GM19043 (cell line): ENCODE results near the gene GRHL1.
"Not testable (repeated sequence)": the region's sequence is repeated elsewhere in the genome, so short reads cannot be mapped to it uniquely, and the experiment has no call there.

Experiments
- ATAC-seq: cut with Tn5 transposase; IDR thresholded peaks from one replicate; pipeline ENCODE4 v1.9.1; 2021; ENCODE audit warnings: low read depth; ENCODE audit not compliant: unreplicated experiment

Gene GRHL1

GRCh38 chr2:10007921-10008808 lies 56.7 kb downstream of the GRHL1 start:
- ATAC-seq = no peak

- no peak for ATAC-seq
Observed at GRCh38 chr2:10008809-10009176, 57.3 kb downstream of the GRHL1 start.

DNA sequence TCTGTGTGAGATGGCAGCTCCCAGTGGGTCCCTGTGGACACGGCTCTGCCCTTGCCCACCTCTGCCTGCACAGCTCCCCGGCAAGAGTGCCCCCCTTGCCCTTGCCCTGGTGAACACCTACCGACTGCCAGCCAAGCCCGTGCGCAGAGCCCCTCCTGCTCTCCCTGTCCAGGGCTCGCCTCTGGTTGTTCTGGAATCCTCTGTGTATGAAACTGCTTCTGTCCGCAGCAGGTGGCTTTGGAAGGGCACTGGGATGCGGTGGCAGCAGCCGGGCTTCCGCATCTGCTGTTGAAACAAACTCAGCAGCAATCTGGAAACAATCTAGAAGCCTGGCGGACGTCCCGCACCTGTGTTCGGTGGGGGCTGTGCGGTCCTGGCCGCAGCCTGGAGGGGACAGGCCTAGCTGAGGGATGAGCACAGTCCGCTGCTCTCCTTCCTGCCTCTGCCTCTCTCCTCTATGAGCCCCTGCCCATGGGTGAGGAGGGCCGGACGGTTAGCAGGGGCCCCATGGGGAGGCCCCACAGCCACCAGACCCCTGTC lies 57.8 kb downstream of the GRHL1 start:
- ATAC-seq = no peak

DNA sequence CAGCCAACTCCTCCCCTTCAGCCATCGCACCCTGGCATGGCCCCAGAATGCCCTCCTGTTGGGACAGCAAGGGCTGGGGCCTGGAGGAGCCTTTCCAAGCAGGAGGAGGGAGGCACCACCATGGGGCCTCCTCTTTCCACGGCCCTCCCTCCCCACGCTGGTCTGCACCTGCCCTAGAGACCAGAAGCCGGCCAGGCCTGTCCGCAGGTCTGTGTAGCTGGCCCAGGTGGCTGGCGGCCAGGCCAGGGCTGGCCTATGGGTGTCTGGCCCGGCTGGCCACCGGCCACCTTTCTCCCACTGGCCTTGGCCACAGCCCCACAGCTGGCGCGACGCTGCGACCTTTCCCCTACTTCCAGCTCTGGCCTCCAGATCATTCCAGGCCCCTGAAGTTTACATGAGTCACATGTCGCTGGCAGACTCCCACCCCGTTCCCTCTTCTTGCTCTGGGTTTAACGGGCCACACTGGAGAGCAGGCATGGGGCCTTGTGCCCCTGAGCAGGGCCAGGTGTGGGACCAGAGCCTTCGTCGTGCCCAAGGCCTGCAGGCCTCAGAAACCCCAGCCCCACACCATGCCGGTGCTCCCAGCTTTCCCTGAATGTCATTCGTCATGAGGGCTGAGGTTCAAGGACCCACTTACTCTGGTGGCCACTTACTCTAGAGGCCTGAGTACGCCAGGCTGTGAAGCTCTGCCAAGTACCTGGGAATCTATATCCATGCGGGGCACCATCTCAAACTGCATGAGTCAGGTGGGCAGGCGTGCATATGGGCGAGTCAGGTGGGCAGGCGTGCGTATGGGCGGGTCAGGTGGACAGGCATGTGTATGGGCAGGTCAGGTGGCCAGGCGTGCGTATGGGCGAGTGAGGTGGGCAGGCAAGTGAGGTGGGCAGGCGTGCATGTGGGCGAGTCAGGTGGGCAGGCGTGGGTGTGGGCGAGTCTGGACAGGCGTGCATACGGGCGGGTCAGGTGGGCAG lies 58.6 kb downstream of the GRHL1 start:
- ATAC-seq = no peak

DNA sequence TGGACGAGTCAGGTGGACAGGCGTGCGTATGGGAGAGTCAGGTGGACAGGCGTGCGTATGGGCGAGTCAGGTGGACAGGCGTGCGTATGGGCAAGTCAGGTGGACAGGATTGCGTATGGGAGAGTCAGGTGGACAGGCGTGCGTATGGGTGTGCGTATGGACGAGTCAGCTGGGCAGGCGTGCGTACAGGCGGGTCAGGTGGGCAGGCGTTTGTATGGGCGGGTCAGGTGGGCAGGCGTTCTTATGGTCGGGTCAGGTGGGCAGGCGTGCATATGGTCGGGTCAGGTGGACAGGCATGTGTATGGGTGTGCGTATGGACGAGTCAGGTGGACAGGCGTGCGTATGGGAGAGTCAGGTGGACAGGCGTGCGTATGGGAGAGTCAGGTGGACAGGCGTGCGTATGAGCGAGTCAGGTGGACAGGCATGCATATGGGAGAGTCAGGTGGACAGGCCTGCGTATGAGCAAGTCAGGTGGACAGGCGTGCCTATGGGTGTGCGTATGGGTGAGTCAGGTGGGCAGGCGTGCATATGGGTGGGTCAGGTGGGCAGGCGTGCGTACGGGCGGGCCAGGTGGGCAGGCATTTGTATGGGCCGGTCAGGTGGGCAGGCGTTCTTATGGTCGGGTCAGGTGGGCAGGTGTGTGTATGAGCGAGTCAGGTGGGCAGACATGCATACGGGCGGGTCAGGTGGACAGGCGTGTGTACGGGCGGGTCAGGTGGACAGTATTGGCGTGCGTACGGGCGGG lies 59.5 kb downstream of the GRHL1 start:
- ATAC-seq = not testable (repeated sequence)

DNA sequence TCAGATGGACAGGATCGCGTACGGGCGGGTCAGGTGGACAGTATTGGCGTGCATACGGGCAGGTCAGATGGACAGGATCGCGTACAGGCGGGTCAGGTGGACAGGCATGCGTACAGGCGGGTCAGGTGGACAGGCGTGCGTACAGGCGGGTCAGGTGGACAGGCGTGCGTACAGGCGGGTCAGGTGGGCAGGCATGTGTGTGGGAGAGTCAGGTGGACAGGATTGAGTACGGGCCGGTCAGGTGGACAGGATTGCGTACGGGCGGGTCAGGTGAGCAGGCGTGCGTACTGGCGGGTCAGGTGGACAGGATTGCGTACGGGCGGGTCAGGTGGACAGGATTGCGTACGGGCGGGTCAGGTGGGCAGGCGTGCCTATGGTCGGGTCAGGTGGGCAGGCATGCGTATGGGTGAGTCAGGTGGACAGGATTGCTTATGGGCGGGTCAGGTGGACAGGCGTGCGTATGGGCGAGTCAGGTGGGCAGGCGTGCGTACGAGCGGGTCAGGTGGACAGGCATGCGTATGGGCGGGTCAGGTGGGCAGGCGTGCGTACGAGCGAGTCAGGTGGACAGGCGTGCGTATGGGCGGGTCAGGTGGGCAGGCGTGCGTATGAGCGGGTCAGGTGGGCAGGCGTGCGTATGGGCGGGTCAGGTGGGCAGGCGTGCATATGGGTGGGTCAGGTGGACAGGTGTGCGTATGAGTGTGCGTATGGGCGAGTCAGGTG lies 60.3 kb downstream of the GRHL1 start:
- ATAC-seq = not testable (repeated sequence)

DNA sequence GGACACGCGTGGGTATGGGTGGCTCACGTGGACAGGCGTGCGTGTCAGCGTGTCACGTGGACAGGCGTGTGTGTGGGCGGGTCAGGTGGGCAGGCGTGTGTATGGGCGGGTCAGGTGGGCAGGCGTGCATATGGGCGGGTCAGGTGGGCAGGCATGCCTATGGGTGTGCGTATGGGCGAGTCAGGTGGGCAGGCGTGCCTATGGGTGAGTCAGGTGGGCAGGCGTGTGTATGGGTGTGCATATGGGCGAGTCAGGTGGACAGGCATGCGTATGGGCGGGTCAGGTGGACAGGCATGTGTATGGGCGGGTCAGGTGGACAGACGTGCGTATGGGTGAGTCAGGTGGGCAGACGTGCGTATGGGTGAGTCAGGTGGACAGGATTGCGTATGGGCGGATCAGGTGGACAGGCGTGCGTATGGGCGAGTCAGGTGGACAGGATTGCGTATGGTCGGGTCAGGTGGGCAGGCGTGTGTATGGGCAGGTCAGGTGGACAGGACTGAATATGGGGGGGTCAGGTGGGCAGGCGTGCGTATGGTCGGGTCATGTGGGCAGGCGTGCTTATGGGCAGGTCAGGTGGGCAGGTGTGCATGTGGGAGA lies 61.0 kb downstream of the GRHL1 start:
- ATAC-seq = not testable (repeated sequence)

- ATAC-seq = no peak
Observed at GRCh38 chr2:10012963-10013461, 61.5 kb downstream of the GRHL1 start.

DNA sequence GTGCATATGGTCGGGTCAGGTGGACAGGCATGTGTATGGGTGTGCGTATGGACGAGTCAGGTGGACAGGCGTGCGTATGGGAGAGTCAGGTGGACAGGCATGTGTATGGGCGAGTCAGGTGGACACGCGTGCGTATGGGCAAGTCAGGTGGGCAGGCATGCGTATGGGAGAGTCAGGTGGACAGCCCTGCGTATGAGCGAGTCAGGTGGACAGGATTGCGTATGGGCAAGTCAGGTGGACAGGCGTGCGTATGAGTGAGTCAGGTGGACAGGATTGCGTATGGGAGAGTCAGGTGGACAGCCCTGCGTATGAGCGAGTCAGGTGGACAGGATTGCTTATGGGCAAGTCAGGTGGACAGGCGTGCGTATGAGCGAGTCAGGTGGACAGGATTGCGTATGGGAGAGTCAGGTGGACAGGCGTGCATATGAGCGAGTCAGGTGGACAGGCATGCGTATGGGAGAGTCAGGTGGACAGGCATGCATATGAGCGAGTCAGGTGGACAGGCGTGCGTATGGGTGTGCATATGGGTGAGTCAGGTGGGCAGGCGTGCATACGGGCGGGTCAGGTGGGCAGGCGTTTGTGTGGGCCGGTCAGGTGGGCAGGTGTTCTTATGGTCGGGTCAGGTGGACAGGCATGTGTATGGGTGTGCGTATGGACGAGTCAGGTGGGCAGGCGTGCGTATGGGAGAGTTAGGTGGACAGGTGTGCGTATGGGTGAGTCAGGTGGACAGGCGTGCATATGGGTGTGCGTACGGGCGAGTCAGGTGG lies 62.3 kb downstream of the GRHL1 start:
- not testable (repeated sequence) for ATAC-seq

- ATAC-seq = no peak
Observed at GRCh38 chr2:10014418-10015190, 63.1 kb downstream of the GRHL1 start.

GRCh38 chr2:10015376-10015989 lies 64.0 kb downstream of the GRHL1 start:
- ATAC-seq = not testable (repeated sequence)

GRCh38 chr2:10016001-10016801 lies 64.7 kb downstream of the GRHL1 start:
- ATAC-seq = no peak

- ATAC-seq = no peak
Observed at GRCh38 chr2:10016802-10017258, 65.3 kb downstream of the GRHL1 start.

GRCh38 chr2:10017313-10017941 lies 65.9 kb downstream of the GRHL1 start:
- no peak for ATAC-seq

- ATAC-seq = no peak
Observed at GRCh38 chr2:10019174-10019573, 67.7 kb downstream of the GRHL1 start.
